Karpas-422 (cell line): ENCODE results near the gene RGPD6. TPM values are rescaled to one million over a fixed set of nuclear protein-coding genes. Genes with fewer than 3 reads are reported as not detected.
"Not testable (repeated sequence)": the region's sequence is repeated elsewhere in the genome, so short reads cannot be mapped to it uniquely, and the experiment has no call there.

Experiments used
- DNase-seq: peaks from one replicate; pipeline ENCODE4 v3.0.0-alpha.2; 2015
- H2AFZ ChIP-seq: fragments of 200-600 bp; sonication (generic); 2 replicates; pipeline ENCODE4 v1.6.1; 2014; ENCODE audit warnings: antibody characterized with exemption, low read length, mixed read lengths
- H3K27ac ChIP-seq: fragments of 200-600 bp; sonication (generic); 2 replicates; pipeline ENCODE4 v1.5.1; 2014; ENCODE audit warnings: mild to moderate bottlenecking, low read length, moderate library complexity
- H3K27me3 ChIP-seq: fragments of 200-600 bp; sonication (generic); 2 replicates; pipeline ENCODE4 v1.6.1; 2014; ENCODE audit warnings: low read length, mixed read lengths
- H3K36me3 ChIP-seq: fragments of 200-600 bp; sonication (generic); 2 replicates; pipeline ENCODE4 v1.6.1; 2014; ENCODE audit warnings: low read length, mixed read lengths; ENCODE audit not compliant: insufficient read depth
- H3K4me1 ChIP-seq: fragments of 200-600 bp; sonication (generic); 2 replicates; pipeline ENCODE4 v1.6.1; 2014; ENCODE audit warnings: mild to moderate bottlenecking, low read length, mixed read lengths
- H3K4me2 ChIP-seq: fragments of 200-600 bp; sonication (generic); 2 replicates; pipeline ENCODE4 v1.6.1; 2014; ENCODE audit warnings: low read length, low read depth, mild to moderate bottlenecking; ENCODE audit not compliant: poor library complexity, severe bottlenecking
- H3K4me3 ChIP-seq: fragments of 200-600 bp; sonication (generic); 2 replicates; pipeline ENCODE4 v1.5.1; 2014; ENCODE audit warnings: mild to moderate bottlenecking, antibody characterized with exemption, low read length, mixed read lengths
- H3K79me2 ChIP-seq: fragments of 200-600 bp; sonication (generic); 2 replicates; pipeline ENCODE4 v1.6.1; 2014; ENCODE audit warnings: mild to moderate bottlenecking, low read length, mixed read lengths
- H3K9ac ChIP-seq: fragments of 200-600 bp; sonication (generic); 2 replicates; pipeline ENCODE4 v1.6.0; 2014; ENCODE audit warnings: low read length
- H3K9me2 ChIP-seq: fragments of 200-600 bp; sonication (generic), shearing (Covaris generic); replicated peaks from 2 replicates; pipeline ENCODE4 v1.6.0; 2014; ENCODE audit warnings: mild to moderate bottlenecking, low read length, moderate library complexity; ENCODE audit not compliant: insufficient read depth
- H3K9me3 ChIP-seq: fragments of 300-700, 200-600 bp; sonication (generic); 2 replicates; pipeline ENCODE4 v1.6.1; 2014; ENCODE audit warnings: low read length, mixed read lengths
- H4K20me1 ChIP-seq: fragments of 200-600 bp; sonication (generic); 2 replicates; pipeline ENCODE4 v1.6.1; 2014; ENCODE audit warnings: mild to moderate bottlenecking, antibody characterized with exemption, low read length, low read depth; ENCODE audit not compliant: insufficient read depth
- small RNA-seq: library from RNA; depleted of rRNA; stranded (forward); fragments of <200 nt; gene quantifications from one replicate; pipeline ENCODE3, GENCODE V24; 2014
- total RNA-seq: library from RNA; depleted of rRNA; stranded (reverse); fragments of >200 nt; shearing (Covaris generic); gene quantifications from 2 replicates; pipeline ENCODE4 v1.2.3, GENCODE V29; 2014; ENCODE audit warnings: low replicate concordance; rRNA removed

The RGPD6 gene
- total RNA-seq, 1 experiment from 2014 or later: 1.2 TPM

DNA sequence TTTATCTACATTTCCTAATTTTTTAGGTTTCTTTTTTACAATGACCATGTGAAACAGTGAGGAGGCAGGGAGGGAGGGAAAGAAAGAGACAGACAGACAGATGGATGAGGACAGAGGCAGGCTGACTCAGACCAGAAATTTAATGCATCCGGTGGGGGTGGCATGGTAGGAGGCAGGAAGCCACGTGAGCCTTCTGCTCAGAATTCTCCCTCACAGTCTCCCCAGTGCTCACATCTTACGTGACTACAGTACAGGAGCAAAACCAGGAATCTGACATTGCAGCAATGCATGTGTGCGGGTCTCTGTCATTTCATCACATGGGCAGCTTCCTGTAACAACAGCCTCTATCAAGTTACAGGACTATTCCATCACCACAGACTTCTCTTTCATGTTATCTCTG is 102.1 kb downstream of the RGPD6 start:
- not testable (repeated sequence) for H3K4me2 ChIP-seq, H3K9me3 ChIP-seq, H3K4me3 ChIP-seq, H4K20me1 ChIP-seq, H2AFZ ChIP-seq, H3K9ac ChIP-seq, H3K9me2 ChIP-seq, H3K4me1 ChIP-seq, DNase-seq, H3K27ac ChIP-seq, H3K27me3 ChIP-seq, H3K36me3 ChIP-seq, H3K79me2 ChIP-seq

DNA sequence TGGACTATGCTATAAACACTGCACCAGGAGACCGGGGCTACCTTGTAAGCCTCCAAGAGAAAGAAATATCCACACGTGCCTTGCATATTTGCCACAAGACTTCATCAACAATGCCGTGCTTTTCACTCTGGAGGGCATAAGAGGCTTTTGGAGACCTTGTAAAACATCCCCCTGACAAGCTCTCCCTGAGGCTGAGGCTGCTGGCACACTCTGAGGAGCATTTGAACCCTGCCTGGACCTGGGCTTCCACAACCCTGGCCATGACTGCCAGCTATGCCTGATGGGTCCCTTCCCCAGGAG is 104.0 kb downstream of the RGPD6 start:
- not testable (repeated sequence) for H3K4me1 ChIP-seq, H3K4me3 ChIP-seq, H3K9me2 ChIP-seq, H3K9me3 ChIP-seq, H2AFZ ChIP-seq, H3K36me3 ChIP-seq, H3K79me2 ChIP-seq, H3K4me2 ChIP-seq, DNase-seq, H3K27me3 ChIP-seq, H3K9ac ChIP-seq, H4K20me1 ChIP-seq, H3K27ac ChIP-seq

DNA sequence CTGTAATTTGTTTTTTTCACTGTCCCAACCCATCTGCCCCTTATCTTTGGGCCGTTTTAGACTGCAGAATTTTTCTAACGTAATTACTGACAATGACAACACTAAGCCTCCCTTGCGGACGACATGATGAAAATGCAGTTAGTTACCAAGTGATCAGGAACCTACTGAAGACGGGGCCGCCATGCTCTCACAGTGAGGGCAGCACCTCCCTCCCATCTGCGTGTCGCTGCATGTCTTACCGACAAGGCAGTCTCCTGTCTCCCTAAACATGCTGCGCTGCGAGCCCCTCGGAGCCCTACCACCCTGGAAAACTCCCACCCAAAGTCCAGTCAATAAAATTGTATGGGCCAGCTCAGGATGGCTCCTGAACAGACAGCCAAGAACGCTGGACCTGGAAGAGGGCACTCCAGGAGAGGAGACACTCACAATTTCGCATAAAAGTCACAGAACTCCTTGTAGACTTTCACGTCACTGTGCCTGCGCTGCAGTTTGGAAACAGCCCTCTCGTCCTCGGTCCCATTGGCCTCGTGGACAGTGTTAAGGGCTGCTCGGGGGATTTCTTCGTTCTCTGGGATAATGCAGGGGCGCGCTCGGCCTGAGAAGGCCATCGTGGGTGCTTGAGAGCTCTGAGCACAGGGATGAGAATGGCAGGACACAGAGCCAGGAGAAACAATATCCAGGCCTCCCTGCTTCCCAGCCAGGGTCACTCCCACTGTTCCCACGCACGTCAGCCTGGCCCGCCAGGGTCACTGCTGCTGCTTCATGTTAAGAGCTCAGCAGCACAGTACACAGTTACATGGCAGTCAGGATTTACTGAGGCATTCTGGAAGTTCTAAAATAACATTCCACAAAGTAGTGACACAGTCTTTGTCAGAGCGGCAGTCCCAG is 104.6 kb downstream of the RGPD6 start, which contains the start of gene LIMS4:
Gene LIMS4, minus strand, starts transcription at position 646 of the 888 bp plus-strand sequence. Its CDS starts 38 bp downstream, at position 608.
- not testable (repeated sequence) for H4K20me1 ChIP-seq, H3K4me3 ChIP-seq

DNA sequence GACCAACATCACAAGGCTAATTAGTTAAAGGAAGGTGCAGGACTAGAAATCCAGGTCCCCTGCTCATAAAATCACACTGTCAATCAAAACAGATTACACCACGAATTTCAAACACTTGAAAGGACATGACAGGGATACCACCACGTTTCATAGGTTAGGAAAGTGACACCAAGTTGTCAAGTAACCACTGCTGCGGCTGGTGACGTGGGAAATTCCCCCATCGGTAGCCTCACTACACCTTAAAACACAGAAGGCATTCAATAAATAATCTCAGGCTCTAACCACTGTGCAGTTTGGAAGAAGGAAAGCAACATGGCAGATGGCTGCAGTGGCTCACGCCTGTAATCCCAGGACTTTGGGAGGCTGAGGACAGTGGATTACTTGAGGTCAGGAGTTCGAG is 108.1 kb downstream of the RGPD6 start:
- not testable (repeated sequence) for H3K4me2 ChIP-seq

More for the DNA sequence above, 104.6 kb downstream of the RGPD6 start, which contains the start of gene LIMS4:
- not testable (repeated sequence) for H3K27ac ChIP-seq, DNase-seq, H3K79me2 ChIP-seq, H3K4me1 ChIP-seq, H3K9me2 ChIP-seq, H3K36me3 ChIP-seq, H2AFZ ChIP-seq, H3K9me3 ChIP-seq, H3K27me3 ChIP-seq, H3K4me2 ChIP-seq, H3K9ac ChIP-seq

DNA sequence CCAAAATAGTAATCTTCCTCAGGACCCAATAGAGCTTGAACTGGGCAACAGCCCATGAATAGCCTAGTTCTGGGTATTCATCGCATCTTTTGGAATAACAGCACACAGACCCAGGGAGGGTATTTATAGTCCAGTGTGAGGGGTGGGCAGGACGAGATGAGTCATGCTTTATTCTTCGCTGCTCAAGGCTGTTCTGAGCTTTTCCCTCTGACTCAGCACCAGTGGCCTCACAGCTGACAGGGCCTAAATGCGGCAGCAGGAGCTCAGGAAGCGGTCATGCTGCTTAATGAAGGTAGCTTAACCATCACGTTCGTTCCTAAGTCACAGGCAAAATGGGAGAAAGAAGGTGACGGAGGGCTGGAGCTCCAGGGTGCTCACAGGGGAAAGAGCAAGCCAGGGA is 111.7 kb downstream of the RGPD6 start:
- H3K4me1 ChIP-seq, H3K27me3 ChIP-seq, H2AFZ ChIP-seq, H3K79me2 ChIP-seq, DNase-seq, H3K9ac ChIP-seq, H3K9me2 ChIP-seq, H3K4me2 ChIP-seq, H3K4me3 ChIP-seq, H3K27ac ChIP-seq, H3K9me3 ChIP-seq, H4K20me1 ChIP-seq, H3K36me3 ChIP-seq: not testable (repeated sequence)

More for the DNA sequence above, 108.1 kb downstream of the RGPD6 start:
- H2AFZ ChIP-seq, H3K79me2 ChIP-seq, H3K9me2 ChIP-seq, H3K4me1 ChIP-seq, DNase-seq, H3K27ac ChIP-seq, H3K27me3 ChIP-seq, H3K9ac ChIP-seq, H3K36me3 ChIP-seq, H3K9me3 ChIP-seq, H4K20me1 ChIP-seq, H3K4me3 ChIP-seq: not testable (repeated sequence)

Small RNAs within 50 kb of the gene (small RNA-seq; reads per million reads assigned to genes)
- not detected for gene AC108938.1

Other genes with a start within 250 kb of the RGPD6 start
- gene LIMS4, start 104.4 kb downstream of the RGPD6 start, total RNA-seq: 0.40 TPM in 1 of 2 replicates, not detected in the other
- 48.2 and 60.9 TPM in 2 replicates for gene BUB1, start 100.8 kb upstream of the RGPD6 start, total RNA-seq
- 0.58 TPM in 1 of 2 replicates, not detected in the other for gene ACOXL, start 155.4 kb upstream of the RGPD6 start, total RNA-seq